Activated naive CD4-positive, alpha-beta T cell treated with anti-CD3 and anti-CD28 coated beads for 36 hours (primary cell): Measurements from ENCODE around the gene SP3. TPM values are rescaled to one million over a fixed set of nuclear protein-coding genes. Genes with fewer than 3 reads are reported as not detected.
A peak's percentile ranks its signal among the peaks of the same experiment; 100 is the strongest.

ENCODE experiments used
- CTCF ChIA-PET: fragments of 350-600 bp; sonication (Branson Sonifier 250); formaldehyde crosslinking; loops from one replicate; lab custom pipeline; 2021; ENCODE audit warnings: antibody characterized with exemption; lab: Charles Lee
- DNase-seq: peaks from one replicate; pipeline ENCODE4 v3.0.0-alpha.2; 2020
- H3K27ac Mint-ChIP-seq: one replicate; pipeline ENCODE4 v1.8.0; 2021; ENCODE audit warnings: mild to moderate bottlenecking, mixed read lengths
- H3K27me3 Mint-ChIP-seq: one replicate; pipeline ENCODE4 v1.8.0; 2021; ENCODE audit warnings: low read depth, mixed read lengths
- H3K36me3 Mint-ChIP-seq: one replicate; pipeline ENCODE4 v1.8.0; 2021; ENCODE audit warnings: low read depth, mixed read lengths
- H3K4me1 Mint-ChIP-seq: one replicate; pipeline ENCODE4 v1.8.0; 2021; ENCODE audit warnings: low read depth, mixed read lengths
- H3K4me3 Mint-ChIP-seq: one replicate; pipeline ENCODE4 v1.8.0; 2021; ENCODE audit warnings: mild to moderate bottlenecking, moderate library complexity, mixed read lengths
- H3K9me3 Mint-ChIP-seq: one replicate; pipeline ENCODE4 v1.8.0; 2021; ENCODE audit warnings: mixed read lengths
- intact Hi-C: fragments of 100-400 bp; cut with micrococcal nuclease; formaldehyde crosslinking; loops from one replicate; pipeline ENCODE4 v1.15.1; 2023
- total RNA-seq, 2 experiments: library from RNA; stranded (reverse); gene quantifications; one replicate each; pipeline ENCODE4 v1.2.3, GENCODE V29; 2021

Gene SP3
- total RNA-seq, 2 experiments from 2014 or later, result 89.8 to 99.7 TPM

- CTCF ChIA-PET, result interaction anchor here (0.7 to 1.8 kb wide), 2 partner anchors 10 to 348 kb away, joined by 3 to 6 read pairs; no protein-coding TSS in a partner anchor
- H3K36me3 Mint-ChIP-seq, result peaks cover 56% of the 10 kb centered on the region
- H3K27me3 Mint-ChIP-seq, result no peaks in the 10 kb centered on the region
- no peaks in the 10 kb centered on the region for H3K9me3 Mint-ChIP-seq
- peaks cover 80% of the 10 kb centered on the region for H3K4me1 Mint-ChIP-seq
- intact Hi-C loops, result loop anchor here (1.0 kb wide), 1 partner anchor 9 kb away; no protein-coding TSS in a partner anchor
- H3K4me3 Mint-ChIP-seq, result no peak overlapping the region
- H3K27ac Mint-ChIP-seq, result no peak overlapping the region
- DNase-seq, result no peak
Measured at GRCh38 chr2:173952267-173953046, 12.7 kb downstream of the SP3 start.

- Mint-ChIP-seq H3K36me3 (peaks cover 41% of the 10 kb centered on the region), H3K9me3 (no peaks in the 10 kb centered on the region), H3K4me1 (peaks cover 73% of the 10 kb centered on the region), H3K4me3 (no peak overlapping the region), H3K27me3 (no peaks in the 10 kb centered on the region), H3K27ac (no peak overlapping the region)
- DNase-seq, result no peak
- CTCF ChIA-PET, result interaction anchor here (0.6 kb wide), 1 partner anchor 161 kb away, joined by 6 read pairs; no protein-coding TSS in a partner anchor
- intact Hi-C loops, result no loop called here
Measured at GRCh38 chr2:173948842-173949241, 16.3 kb downstream of the SP3 start.

- intact Hi-C loops, result no loop called here
- Mint-ChIP-seq H3K4me1 (peaks cover 78% of the 10 kb centered on the region), H3K27ac (no peak overlapping the region), H3K27me3 (no peaks in the 10 kb centered on the region), H3K9me3 (no peaks in the 10 kb centered on the region), H3K36me3 (peaks cover 38% of the 10 kb centered on the region), H3K4me3 (no peak overlapping the region)
- DNase-seq, result no peak
- CTCF ChIA-PET, result interaction anchor here (0.6 kb wide), 1 partner anchor 1377 kb away, joined by 3 read pairs; no protein-coding TSS in a partner anchor
Measured at GRCh38 chr2:173948198-173948597, 17.0 kb downstream of the SP3 start.

GRCh38 chr2:173947131-173947530 lies 18.0 kb downstream of the SP3 start:
- DNase-seq, result no peak
- peaks cover 76% of the 10 kb centered on the region for H3K4me1 Mint-ChIP-seq
- H3K9me3 Mint-ChIP-seq, result no peaks in the 10 kb centered on the region
- CTCF ChIA-PET, result interaction anchor here (0.7 kb wide), 2 partner anchors 187 to 631 kb away, joined by 4 read pairs; no protein-coding TSS in a partner anchor
- intact Hi-C loops, result no loop called here
- peak overlapping the region; percentile 50 for H3K27ac Mint-ChIP-seq
- H3K36me3 Mint-ChIP-seq, result peaks cover 28% of the 10 kb centered on the region
- no peak overlapping the region for H3K4me3 Mint-ChIP-seq
- no peaks in the 10 kb centered on the region for H3K27me3 Mint-ChIP-seq

- intact Hi-C loops, result loop anchor here (1.0 kb wide), 1 partner anchor 9 kb away; no protein-coding TSS in a partner anchor
- Mint-ChIP-seq H3K36me3 (peaks cover 25% of the 10 kb centered on the region), H3K27me3 (no peaks in the 10 kb centered on the region), H3K27ac (no peak overlapping the region), H3K4me1 (peaks cover 83% of the 10 kb centered on the region), H3K4me3 (no peak overlapping the region), H3K9me3 (no peaks in the 10 kb centered on the region)
- CTCF ChIA-PET, result no interaction called here
- DNase-seq, result no peak
Measured at GRCh38 chr2:173943738-173944137, 21.4 kb downstream of the SP3 start.

GRCh38 chr2:173942861-173943523 lies 22.2 kb downstream of the SP3 start:
- Mint-ChIP-seq H3K4me3 (no peak overlapping the region), H3K27ac (no peak overlapping the region), H3K27me3 (no peaks in the 10 kb centered on the region), H3K36me3 (peaks cover 25% of the 10 kb centered on the region), H3K4me1 (peaks cover 86% of the 10 kb centered on the region), H3K9me3 (no peaks in the 10 kb centered on the region)
- intact Hi-C loops, result loop anchor here (1.0 kb wide), 1 partner anchor 9 kb away; no protein-coding TSS in a partner anchor
- no peak for DNase-seq
- CTCF ChIA-PET, result no interaction called here

- peak overlapping the region; percentile 75 for H3K27ac Mint-ChIP-seq
- CTCF ChIA-PET, result no interaction called here
- peaks cover 15% of the 10 kb centered on the region for H3K36me3 Mint-ChIP-seq
- H3K4me3 Mint-ChIP-seq, result no peak overlapping the region
- no peak for DNase-seq
- no peaks in the 10 kb centered on the region for H3K9me3 Mint-ChIP-seq
- intact Hi-C loops, result loop anchor here (2.0 kb wide), 1 partner anchor 15 kb away; no protein-coding TSS in a partner anchor
- H3K4me1 Mint-ChIP-seq, result peaks cover 77% of the 10 kb centered on the region
- H3K27me3 Mint-ChIP-seq, result no peaks in the 10 kb centered on the region
Measured at GRCh38 chr2:173941567-173941966, 23.6 kb downstream of the SP3 start.

GRCh38 chr2:173940208-173941020 lies 24.8 kb downstream of the SP3 start:
- intact Hi-C loops, result loop anchor here (2.0 kb wide), 1 partner anchor 16 kb away; no protein-coding TSS in a partner anchor

GRCh38 chr2:173938700-173939384 lies 26.3 kb downstream of the SP3 start:
- no peaks in the 10 kb centered on the region for H3K9me3 Mint-ChIP-seq
- H3K27ac Mint-ChIP-seq, result no peak overlapping the region
- no peaks in the 10 kb centered on the region for H3K27me3 Mint-ChIP-seq
- no peak overlapping the region for H3K4me3 Mint-ChIP-seq
- intact Hi-C loops, result no loop called here
- H3K36me3 Mint-ChIP-seq, result peaks cover 10% of the 10 kb centered on the region
- peaks cover 63% of the 10 kb centered on the region for H3K4me1 Mint-ChIP-seq
- DNase-seq, result no peak
- CTCF ChIA-PET, result no interaction called here

More at GRCh38 chr2:173940208-173941020, 24.8 kb downstream of the SP3 start:
- H3K4me1 Mint-ChIP-seq, result peaks cover 69% of the 10 kb centered on the region
- no peak for DNase-seq
- no peak overlapping the region for H3K4me3 Mint-ChIP-seq
- peaks cover 10% of the 10 kb centered on the region for H3K36me3 Mint-ChIP-seq
- CTCF ChIA-PET, result no interaction called here
- H3K9me3 Mint-ChIP-seq, result no peaks in the 10 kb centered on the region
- no peaks in the 10 kb centered on the region for H3K27me3 Mint-ChIP-seq
- H3K27ac Mint-ChIP-seq, result peak overlapping the region; percentile 7

- intact Hi-C loops, result no loop called here
- H3K36me3 Mint-ChIP-seq, result peaks cover 11% of the 10 kb centered on the region
Measured at GRCh38 chr2:173935305-173935704, 29.9 kb downstream of the SP3 start.

GRCh38 chr2:173934895-173935294 lies 30.3 kb downstream of the SP3 start:
- H3K27me3 Mint-ChIP-seq, result no peaks in the 10 kb centered on the region
- no peak overlapping the region for H3K4me3 Mint-ChIP-seq
- no peak for DNase-seq
- H3K27ac Mint-ChIP-seq, result no peak overlapping the region
- no peaks in the 10 kb centered on the region for H3K9me3 Mint-ChIP-seq
- intact Hi-C loops, result no loop called here
- peaks cover 48% of the 10 kb centered on the region for H3K4me1 Mint-ChIP-seq
- H3K36me3 Mint-ChIP-seq, result peaks cover 14% of the 10 kb centered on the region
- CTCF ChIA-PET, result no interaction called here

More at GRCh38 chr2:173935305-173935704, 29.9 kb downstream of the SP3 start:
- Mint-ChIP-seq H3K27ac (no peak overlapping the region), H3K4me3 (no peak overlapping the region), H3K9me3 (no peaks in the 10 kb centered on the region), H3K27me3 (no peaks in the 10 kb centered on the region), H3K4me1 (peaks cover 49% of the 10 kb centered on the region)
- CTCF ChIA-PET, result no interaction called here
- DNase-seq, result no peak
